ENCODE measurements around the gene UBE4B.

The UBE4B gene

DNA sequence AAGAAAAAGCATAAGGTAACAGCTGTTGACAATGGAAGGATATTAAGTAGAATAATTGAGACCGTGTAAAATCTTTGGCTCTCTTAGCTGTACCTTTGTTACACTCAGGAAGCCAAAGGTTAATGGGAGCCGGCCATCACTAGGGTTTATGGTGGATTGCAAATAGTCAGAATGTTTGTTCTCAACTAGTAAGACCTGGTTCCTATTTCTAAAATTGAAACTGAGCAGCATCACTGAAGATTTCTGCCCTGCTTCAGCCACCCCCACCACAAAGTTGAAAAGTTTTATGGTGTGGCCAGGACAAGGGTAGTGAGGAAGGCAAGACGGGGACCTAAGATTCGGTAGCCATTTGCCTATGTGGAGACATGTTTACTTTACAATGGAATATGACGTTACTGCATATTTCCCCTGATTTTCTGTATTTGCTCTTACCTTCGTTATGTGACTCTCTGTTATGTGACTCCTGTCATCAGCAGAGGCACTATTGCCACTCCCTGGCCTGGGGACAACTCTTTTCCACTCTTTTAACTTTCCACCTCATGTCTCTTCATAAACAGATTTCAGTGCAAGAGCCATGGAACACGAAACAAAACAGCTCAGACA lies 136.3 kb downstream of the UBE4B start:
- H4K91ac ChIP-seq (ENCODE audit: low read length) = no peak overlapping the region
- no peak overlapping the region for H3K9ac ChIP-seq (ENCODE audit: low read length)

DNA sequence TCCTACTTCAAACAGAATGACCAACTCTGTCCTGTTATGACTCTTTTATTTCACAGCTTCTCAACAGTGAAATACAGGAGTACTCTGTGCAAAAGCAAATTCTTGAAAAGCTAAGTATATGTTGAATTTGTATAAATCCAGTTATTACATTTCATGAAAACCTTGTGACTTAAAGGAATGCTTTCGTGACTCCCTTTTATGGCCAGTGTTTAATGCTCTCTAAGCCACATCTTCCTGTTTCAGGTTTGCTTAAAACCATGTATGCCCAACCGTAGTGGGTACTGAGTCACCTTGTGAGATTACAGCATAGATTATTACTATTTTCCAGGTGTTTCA lies 137.4 kb downstream of the UBE4B start:
- no peak overlapping the region for H2AK5ac ChIP-seq (ENCODE audit: low read length, severe bottlenecking)
- no peak overlapping the region for H3K9ac ChIP-seq (ENCODE audit: low read length)
- DNase-seq = peak; percentile 17
- no peak overlapping the region for H4K91ac ChIP-seq (ENCODE audit: low read length)
- no peak overlapping the region for H3K4me3 ChIP-seq (ENCODE audit: insufficient read depth in 1 of 2, low read depth in 1 of 2, low read length in 2 of 2)
- no peak overlapping the region for H4K8ac ChIP-seq (ENCODE audit: low read length)
- WGBS = 100% methylated on average over 1 of the region's 2 CpGs
- H3K14ac ChIP-seq (ENCODE audit: low read length in 2 of 2) = no peak overlapping the region
- no peak overlapping the region for H2BK120ac ChIP-seq (ENCODE audit: low read depth, low read length)
- peaks cover 4% of the 10 kb centered on the region for H3K79me1 ChIP-seq (replicated peaks; ENCODE audit: low read length, poor library complexity, severe bottlenecking)
- H3K27me3 ChIP-seq (ENCODE audit: control insufficient read depth in 1 of 2, insufficient read depth in 1 of 2, low read length in 2 of 2) = no peaks in the 10 kb centered on the region
- no peak overlapping the region for H2BK5ac ChIP-seq (ENCODE audit: low read depth, low read length, poor library complexity, severe bottlenecking)
- no peak overlapping the region for H2AFZ ChIP-seq (ENCODE audit: low read depth, low read length)
- no peak overlapping the region for H3K27ac ChIP-seq (ENCODE audit: low read length, poor library complexity, severe bottlenecking)
- no peak overlapping the region for H2BK12ac ChIP-seq (ENCODE audit: low read length in 2 of 2)
- H3K18ac ChIP-seq (ENCODE audit: low read depth in 1 of 2, low read length in 2 of 2) = no peak overlapping the region
- H3K4me1 ChIP-seq (ENCODE audit: control insufficient read depth, insufficient read depth, low read depth, low read length) = no peaks in the 10 kb centered on the region
- H3K4ac ChIP-seq (ENCODE audit: low read depth in 1 of 2, low read length in 2 of 2) = no peak overlapping the region
- H3K4me2 ChIP-seq (ENCODE audit: low read length, poor library complexity, severe bottlenecking) = no peak overlapping the region
- H3K36me3 ChIP-seq (ENCODE audit: control insufficient read depth in 1 of 2, insufficient read depth in 2 of 2, low read depth in 1 of 2, low read length in 2 of 2) = peaks cover 52 to 76% of the 10 kb centered on the region in 2 experiments
- no peak overlapping the region for H3K23ac ChIP-seq (ENCODE audit: low read length in 2 of 2)
- no peaks in the 10 kb centered on the region for H3K9me3 ChIP-seq (ENCODE audit: control insufficient read depth, low read length)
- no peak overlapping the region for H2BK15ac ChIP-seq (ENCODE audit: low read depth, poor library complexity, severe bottlenecking)

More for the DNA sequence above, 136.3 kb downstream of the UBE4B start:
- Histone ChIP-seq H2BK12ac (ENCODE audit: low read length in 2 of 2) (no peak overlapping the region), H3K4me3 (ENCODE audit: insufficient read depth in 1 of 2, low read depth in 1 of 2, low read length in 2 of 2) (no peak overlapping the region), H3K27ac (ENCODE audit: low read length, poor library complexity, severe bottlenecking) (no peak overlapping the region), H3K14ac (ENCODE audit: low read length in 2 of 2) (no peak overlapping the region), H2AK5ac (ENCODE audit: low read length, severe bottlenecking) (no peak overlapping the region), H3K27me3 (ENCODE audit: control insufficient read depth in 1 of 2, insufficient read depth in 1 of 2, low read length in 2 of 2) (no peaks in the 10 kb centered on the region), H3K4me1 (ENCODE audit: control insufficient read depth, insufficient read depth, low read depth, low read length) (no peaks in the 10 kb centered on the region), H2BK120ac (ENCODE audit: low read depth, low read length) (no peak overlapping the region), H2BK5ac (ENCODE audit: low read depth, low read length, poor library complexity, severe bottlenecking) (no peak overlapping the region), H3K23ac (ENCODE audit: low read length in 2 of 2) (no peak overlapping the region), H2AFZ (ENCODE audit: low read depth, low read length) (no peak overlapping the region), H3K79me1 (replicated peaks; ENCODE audit: low read length, poor library complexity, severe bottlenecking) (peaks cover 2% of the 10 kb centered on the region), H3K36me3 (ENCODE audit: control insufficient read depth in 1 of 2, insufficient read depth in 2 of 2, low read depth in 1 of 2, low read length in 2 of 2) (peaks cover 55 to 80% of the 10 kb centered on the region in 2 experiments), H4K8ac (ENCODE audit: low read length) (no peak overlapping the region), H3K9me3 (ENCODE audit: control insufficient read depth, low read length) (no peaks in the 10 kb centered on the region), H3K18ac (ENCODE audit: low read depth in 1 of 2, low read length in 2 of 2) (no peak overlapping the region), H2BK15ac (ENCODE audit: low read depth, poor library complexity, severe bottlenecking) (no peak overlapping the region), H3K4ac (ENCODE audit: low read depth in 1 of 2, low read length in 2 of 2) (no peak overlapping the region), H3K4me2 (ENCODE audit: low read length, poor library complexity, severe bottlenecking) (no peak overlapping the region)
- WGBS = 94% methylated on average over 7 of the region's 7 CpGs
- no peak for DNase-seq

DNA sequence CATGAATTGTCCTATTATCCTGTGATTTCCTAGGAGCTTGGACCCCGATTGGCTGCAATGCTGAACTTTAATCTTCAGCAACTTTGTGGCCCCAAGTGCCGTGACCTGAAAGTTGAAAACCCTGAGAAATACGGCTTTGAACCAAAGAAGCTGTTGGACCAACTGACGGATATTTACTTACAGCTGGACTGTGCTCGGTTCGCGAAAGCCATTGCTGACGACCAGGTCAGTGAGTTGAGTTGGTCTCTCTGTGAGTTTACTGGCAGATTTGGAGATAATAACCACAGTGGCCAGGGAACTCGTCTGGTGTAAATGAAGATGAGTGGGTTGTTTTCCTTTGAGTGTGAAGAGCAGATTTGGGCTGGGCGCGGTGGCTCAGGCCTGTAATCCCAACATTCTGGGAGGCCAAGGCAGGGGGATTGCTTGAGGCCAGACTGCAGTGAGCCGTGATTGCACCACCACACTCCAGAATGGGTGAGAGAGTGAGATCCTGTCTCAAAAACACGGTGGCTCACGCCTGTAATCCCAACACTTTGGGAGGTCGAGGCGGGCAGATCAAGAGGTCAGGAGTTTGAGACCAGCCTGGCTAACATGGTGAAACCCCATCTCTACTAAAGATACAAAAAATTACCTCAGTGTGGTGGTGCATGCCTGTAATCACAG lies 138.5 kb downstream of the UBE4B start:
- H3K14ac ChIP-seq (ENCODE audit: low read length in 2 of 2) = no peak overlapping the region
- no peak overlapping the region for H3K18ac ChIP-seq (ENCODE audit: low read depth in 1 of 2, low read length in 2 of 2)
- H4K8ac ChIP-seq (ENCODE audit: low read length) = no peak overlapping the region
- H3K79me1 ChIP-seq (replicated peaks; ENCODE audit: low read length, poor library complexity, severe bottlenecking) = peaks cover 4% of the 10 kb centered on the region
- no peak overlapping the region for H3K4me2 ChIP-seq (ENCODE audit: low read length, poor library complexity, severe bottlenecking)
- no peak overlapping the region for H2AK5ac ChIP-seq (ENCODE audit: low read length, severe bottlenecking)
- no peak for DNase-seq
- no peak overlapping the region for H3K4me3 ChIP-seq (ENCODE audit: insufficient read depth in 1 of 2, low read depth in 1 of 2, low read length in 2 of 2)
- H3K9ac ChIP-seq (ENCODE audit: low read length) = no peak overlapping the region
- peaks cover 42 to 69% of the 10 kb centered on the region in 2 experiments for H3K36me3 ChIP-seq (ENCODE audit: control insufficient read depth in 1 of 2, insufficient read depth in 2 of 2, low read depth in 1 of 2, low read length in 2 of 2)
- H3K23ac ChIP-seq (ENCODE audit: low read length in 2 of 2) = no peak overlapping the region
- H3K4ac ChIP-seq (ENCODE audit: low read depth in 1 of 2, low read length in 2 of 2) = no peak overlapping the region
- H3K4me1 ChIP-seq (ENCODE audit: control insufficient read depth, insufficient read depth, low read depth, low read length) = no peaks in the 10 kb centered on the region
- H3K27ac ChIP-seq (ENCODE audit: low read length, poor library complexity, severe bottlenecking) = no peak overlapping the region
- no peak overlapping the region for H2BK12ac ChIP-seq (ENCODE audit: low read length in 2 of 2)
- no peak overlapping the region for H4K91ac ChIP-seq (ENCODE audit: low read length)
- no peaks in the 10 kb centered on the region for H3K9me3 ChIP-seq (ENCODE audit: control insufficient read depth, low read length)
- H3K27me3 ChIP-seq (ENCODE audit: control insufficient read depth in 1 of 2, insufficient read depth in 1 of 2, low read length in 2 of 2) = no peaks in the 10 kb centered on the region
- 99% methylated on average over 16 of the region's 16 CpGs for WGBS
- H2BK5ac ChIP-seq (ENCODE audit: low read depth, low read length, poor library complexity, severe bottlenecking) = no peak overlapping the region
- no peak overlapping the region for H2BK15ac ChIP-seq (ENCODE audit: low read depth, poor library complexity, severe bottlenecking)
- H2AFZ ChIP-seq (ENCODE audit: low read depth, low read length) = no peak overlapping the region
- no peak overlapping the region for H2BK120ac ChIP-seq (ENCODE audit: low read depth, low read length)

DNA sequence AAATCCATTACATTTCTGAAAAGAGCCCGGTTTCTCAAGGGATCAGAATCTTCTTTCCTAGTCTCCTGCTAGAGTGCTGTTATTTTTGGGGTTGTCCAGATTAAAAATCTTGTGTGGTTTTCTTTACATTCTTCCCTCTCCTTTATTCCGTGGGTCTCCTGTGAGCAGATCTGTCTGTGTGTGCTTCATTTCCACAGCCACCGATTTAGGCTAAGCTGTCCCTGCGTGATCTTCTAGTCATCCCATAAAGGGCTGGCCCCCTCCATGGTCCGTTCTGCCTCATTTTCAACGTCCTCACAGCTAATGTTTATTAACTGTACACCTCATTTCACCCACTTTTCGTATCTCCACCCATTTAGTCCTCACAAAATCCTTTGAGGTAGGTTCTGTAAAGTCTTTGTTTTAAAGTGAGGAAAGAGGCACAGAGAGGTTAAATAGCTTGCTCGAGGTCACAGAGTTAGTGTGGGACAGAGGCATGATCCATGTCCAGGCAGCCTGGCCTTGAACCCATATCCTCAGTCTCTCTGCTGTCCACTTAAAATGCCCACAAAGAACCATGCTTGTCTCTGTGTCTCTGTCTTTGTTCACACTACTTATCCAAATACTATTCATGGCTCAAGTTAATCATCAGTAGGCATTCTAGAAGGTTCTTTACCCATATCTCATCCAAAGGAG lies 139.4 kb downstream of the UBE4B start:
- 100% methylated on average over 6 of the region's 8 CpGs for WGBS
- Histone ChIP-seq H3K4me1 (ENCODE audit: control insufficient read depth, insufficient read depth, low read depth, low read length) (no peaks in the 10 kb centered on the region), H3K14ac (ENCODE audit: low read length in 2 of 2) (no peak overlapping the region), H3K27ac (ENCODE audit: low read length, poor library complexity, severe bottlenecking) (no peak overlapping the region), H3K18ac (ENCODE audit: low read depth in 1 of 2, low read length in 2 of 2) (no peak overlapping the region), H3K79me1 (replicated peaks; ENCODE audit: low read length, poor library complexity, severe bottlenecking) (peaks cover 4% of the 10 kb centered on the region), H2AFZ (ENCODE audit: low read depth, low read length) (no peak overlapping the region), H4K8ac (ENCODE audit: low read length) (no peak overlapping the region), H4K91ac (ENCODE audit: low read length) (no peak overlapping the region), H2AK5ac (ENCODE audit: low read length, severe bottlenecking) (no peak overlapping the region), H3K4me3 (ENCODE audit: insufficient read depth in 1 of 2, low read depth in 1 of 2, low read length in 2 of 2) (no peak overlapping the region), H3K9ac (ENCODE audit: low read length) (no peak overlapping the region), H3K4me2 (ENCODE audit: low read length, poor library complexity, severe bottlenecking) (no peak overlapping the region), H3K27me3 (ENCODE audit: control insufficient read depth in 1 of 2, insufficient read depth in 1 of 2, low read length in 2 of 2) (no peaks in the 10 kb centered on the region), H2BK5ac (ENCODE audit: low read depth, low read length, poor library complexity, severe bottlenecking) (no peak overlapping the region), H3K36me3 (ENCODE audit: control insufficient read depth in 1 of 2, insufficient read depth in 2 of 2, low read depth in 1 of 2, low read length in 2 of 2) (peaks cover 34 to 66% of the 10 kb centered on the region in 2 experiments), H2BK15ac (ENCODE audit: low read depth, poor library complexity, severe bottlenecking) (no peak overlapping the region), H2BK120ac (ENCODE audit: low read depth, low read length) (no peak overlapping the region), H3K4ac (ENCODE audit: low read depth in 1 of 2, low read length in 2 of 2) (no peak overlapping the region), H3K23ac (ENCODE audit: low read length in 2 of 2) (no peak overlapping the region), H3K9me3 (ENCODE audit: control insufficient read depth, low read length) (no peaks in the 10 kb centered on the region), H2BK12ac (ENCODE audit: low read length in 2 of 2) (no peak overlapping the region)
- DNase-seq = no peak
